ENCODE data around the gene ADAM30.

GRCh38 chr1:119859647-119860046, 36.7 kb downstream of the ADAM30 start:
- TF ChIP-seq TCF7L2 (IDR thresholded peaks at IDR 0.05; ENCODE audit: low read depth, low read length) (no peak), KLF9 (CRISPR knock-in tag; IDR thresholded peaks at IDR 0.05; ENCODE audit: low read depth) (no peak), SMC3 (IDR thresholded peaks at IDR 0.05; ENCODE audit: low read length) (no peak), RFX5 (IDR thresholded peaks at IDR 0.05; ENCODE audit: low read depth, low read length) (no peak)

Data from HepG2 (cell line).